Glutamatergic neuron (in vitro differentiated cells): ENCODE data around the gene TAAR2. TPM values are rescaled to one million over a fixed set of nuclear protein-coding genes. Genes with fewer than 3 reads are reported as not detected.

Source experiments
- DNase-seq: peaks from one replicate; pipeline ENCODE4 v3.0.0; 2022
- H3K27ac Mint-ChIP-seq: one replicate; pipeline ENCODE4 v1.8.0; 2020; ENCODE audit warnings: mild to moderate bottlenecking, mixed read lengths, inconsistent platforms; ENCODE audit not compliant: unreplicated experiment
- H3K27me3 Mint-ChIP-seq: one replicate; pipeline ENCODE4 v1.8.0; 2020; ENCODE audit warnings: mild to moderate bottlenecking, moderate library complexity, mixed read lengths, inconsistent platforms; ENCODE audit not compliant: unreplicated experiment
- H3K36me3 Mint-ChIP-seq: one replicate; pipeline ENCODE4 v1.8.0; 2020; ENCODE audit warnings: mild to moderate bottlenecking, mixed read lengths, inconsistent platforms; ENCODE audit not compliant: unreplicated experiment
- H3K4me1 Mint-ChIP-seq: one replicate; pipeline ENCODE4 v1.8.0; 2020; ENCODE audit warnings: mild to moderate bottlenecking, low read depth, mixed read lengths, inconsistent platforms; ENCODE audit not compliant: unreplicated experiment
- H3K4me3 Mint-ChIP-seq: one replicate; pipeline ENCODE4 v1.8.0; 2020; ENCODE audit warnings: mild to moderate bottlenecking, mixed read lengths, inconsistent platforms; ENCODE audit not compliant: unreplicated experiment
- H3K9me3 Mint-ChIP-seq: one replicate; pipeline ENCODE4 v1.8.0; 2020; ENCODE audit warnings: mild to moderate bottlenecking, moderate library complexity, mixed read lengths, inconsistent platforms; ENCODE audit not compliant: unreplicated experiment
- total RNA-seq: library from RNA; stranded (reverse); fragmentation: NEBNext Ultra II Directional; extraction: Animal tissue kit (Norgen Biotek cat#: 25700); gene quantifications from one replicate; pipeline ENCODE4 v1.2.1, GENCODE V29; 2021; ENCODE audit not compliant: unreplicated experiment
- TF ChIP-seq, protein P1 (sequence below): fragments of 200-600 bp; sonication (generic); IDR thresholded peaks from one replicate; pipeline ENCODE4 v1.5.0; 2021; ENCODE audit not compliant: partially characterized antibody, unreplicated experiment

The TAAR2 gene
- total RNA-seq, 1 donor from 2014 or later, result not detected

DNA sequence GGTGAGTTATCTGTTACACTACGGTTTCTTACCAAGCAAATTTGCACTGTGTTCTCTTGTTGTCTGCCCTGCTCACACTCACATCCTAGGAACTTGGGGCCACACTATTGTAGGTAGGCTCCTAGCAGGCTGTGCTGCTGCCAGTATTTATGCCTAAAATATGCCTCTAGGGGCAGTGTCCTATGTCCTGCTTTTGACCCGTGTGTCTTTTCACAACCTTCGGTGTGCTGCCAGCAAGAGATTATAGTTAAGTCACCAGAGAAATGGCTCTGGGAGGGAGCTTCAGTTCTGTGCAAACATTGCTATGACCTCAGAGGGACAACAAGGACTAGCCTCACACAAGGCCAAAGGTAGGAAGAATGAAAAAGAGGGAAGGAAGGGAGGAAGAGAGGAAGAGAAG lies 25.6 kb downstream of the TAAR2 start:
- Mint-ChIP-seq H3K27me3 (no peaks in the 10 kb centered on the region), H3K4me3 (no peak overlapping the region), H3K4me1 (no peaks in the 10 kb centered on the region), H3K36me3 (no peaks in the 10 kb centered on the region), H3K27ac (no peak overlapping the region), H3K9me3 (no peaks in the 10 kb centered on the region)
- DNase-seq, result no peak
- TF ChIP-seq, protein P1, sequence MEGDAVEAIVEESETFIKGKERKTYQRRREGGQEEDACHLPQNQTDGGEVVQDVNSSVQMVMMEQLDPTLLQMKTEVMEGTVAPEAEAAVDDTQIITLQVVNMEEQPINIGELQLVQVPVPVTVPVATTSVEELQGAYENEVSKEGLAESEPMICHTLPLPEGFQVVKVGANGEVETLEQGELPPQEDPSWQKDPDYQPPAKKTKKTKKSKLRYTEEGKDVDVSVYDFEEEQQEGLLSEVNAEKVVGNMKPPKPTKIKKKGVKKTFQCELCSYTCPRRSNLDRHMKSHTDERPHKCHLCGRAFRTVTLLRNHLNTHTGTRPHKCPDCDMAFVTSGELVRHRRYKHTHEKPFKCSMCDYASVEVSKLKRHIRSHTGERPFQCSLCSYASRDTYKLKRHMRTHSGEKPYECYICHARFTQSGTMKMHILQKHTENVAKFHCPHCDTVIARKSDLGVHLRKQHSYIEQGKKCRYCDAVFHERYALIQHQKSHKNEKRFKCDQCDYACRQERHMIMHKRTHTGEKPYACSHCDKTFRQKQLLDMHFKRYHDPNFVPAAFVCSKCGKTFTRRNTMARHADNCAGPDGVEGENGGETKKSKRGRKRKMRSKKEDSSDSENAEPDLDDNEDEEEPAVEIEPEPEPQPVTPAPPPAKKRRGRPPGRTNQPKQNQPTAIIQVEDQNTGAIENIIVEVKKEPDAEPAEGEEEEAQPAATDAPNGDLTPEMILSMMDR, result no peak

DNA sequence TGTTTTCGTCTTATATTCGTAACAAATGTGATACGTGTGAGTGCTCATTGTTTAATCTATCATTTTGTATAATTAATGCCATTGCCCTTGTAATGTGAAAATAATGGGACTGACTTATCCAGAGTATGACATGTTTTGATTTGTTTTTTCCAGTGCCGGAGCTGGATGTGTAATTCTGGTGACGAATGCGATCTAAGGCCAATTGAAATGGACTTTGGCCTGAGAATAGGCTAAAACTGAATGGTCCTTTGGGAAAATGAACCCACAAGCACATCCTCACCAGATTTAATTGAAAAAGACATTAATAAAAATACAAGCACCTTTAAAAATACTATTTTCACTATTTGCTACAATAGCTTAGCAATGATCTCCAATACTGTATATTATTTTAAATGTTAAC lies 27.9 kb downstream of the TAAR2 start:
- DNase-seq, result no peak
- no peak overlapping the region for H3K4me3 Mint-ChIP-seq
- no peaks in the 10 kb centered on the region for H3K9me3 Mint-ChIP-seq
- H3K27me3 Mint-ChIP-seq, result no peaks in the 10 kb centered on the region
- TF ChIP-seq, protein P1, result no peak
- no peaks in the 10 kb centered on the region for H3K36me3 Mint-ChIP-seq
- H3K27ac Mint-ChIP-seq, result no peak overlapping the region
- no peaks in the 10 kb centered on the region for H3K4me1 Mint-ChIP-seq

DNA sequence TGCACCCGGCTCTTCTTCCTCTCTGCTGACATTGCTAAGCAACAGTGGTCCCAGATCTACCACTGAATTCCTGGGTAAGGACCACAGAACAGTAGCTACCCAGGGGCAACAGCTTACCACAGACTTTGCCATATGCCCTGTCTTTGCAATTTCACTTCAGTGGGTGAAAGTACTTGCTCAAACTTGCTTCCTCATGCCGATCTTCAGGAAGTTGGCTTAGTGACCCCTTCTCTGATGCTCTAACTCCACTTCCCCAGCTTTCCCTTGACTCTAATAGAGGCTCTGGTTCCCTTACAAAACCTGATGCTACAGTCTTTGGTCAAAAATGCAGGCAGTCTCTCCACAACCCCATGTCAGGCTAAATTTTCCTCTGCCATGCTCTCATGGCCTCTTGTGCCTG lies 31.2 kb downstream of the TAAR2 start:
- DNase-seq, result no peak
- H3K27ac Mint-ChIP-seq, result no peak overlapping the region
- peaks cover 4% of the 10 kb centered on the region for H3K27me3 Mint-ChIP-seq
- no peaks in the 10 kb centered on the region for H3K4me1 Mint-ChIP-seq
- no peak overlapping the region for H3K4me3 Mint-ChIP-seq
- no peaks in the 10 kb centered on the region for H3K9me3 Mint-ChIP-seq
- TF ChIP-seq, protein P1, result no peak
- H3K36me3 Mint-ChIP-seq, result no peaks in the 10 kb centered on the region

DNA sequence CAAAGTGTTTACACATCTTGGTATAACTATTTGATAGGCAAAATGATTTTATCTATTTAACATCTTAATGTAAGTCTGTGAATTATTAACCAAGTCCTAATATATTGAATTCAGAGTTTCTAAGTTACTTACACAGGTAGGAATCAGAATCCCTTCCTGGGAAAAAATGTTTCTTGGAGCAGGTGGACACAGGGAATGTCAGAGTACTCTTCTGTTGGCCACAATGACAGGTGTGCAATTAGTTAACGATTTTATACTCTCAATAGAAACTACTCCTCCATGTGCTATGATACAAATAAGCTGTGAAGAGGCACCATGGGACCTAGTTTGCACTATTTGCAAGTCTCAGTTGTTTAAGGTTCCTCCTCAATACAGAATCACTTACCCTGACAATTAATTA lies 33.7 kb downstream of the TAAR2 start:
- H3K27ac Mint-ChIP-seq, result no peak overlapping the region
- DNase-seq, result no peak
- H3K27me3 Mint-ChIP-seq, result peaks cover 4% of the 10 kb centered on the region
- H3K9me3 Mint-ChIP-seq, result no peaks in the 10 kb centered on the region
- TF ChIP-seq, protein P1, result no peak
- no peaks in the 10 kb centered on the region for H3K4me1 Mint-ChIP-seq
- no peaks in the 10 kb centered on the region for H3K36me3 Mint-ChIP-seq
- H3K4me3 Mint-ChIP-seq, result no peak overlapping the region

DNA sequence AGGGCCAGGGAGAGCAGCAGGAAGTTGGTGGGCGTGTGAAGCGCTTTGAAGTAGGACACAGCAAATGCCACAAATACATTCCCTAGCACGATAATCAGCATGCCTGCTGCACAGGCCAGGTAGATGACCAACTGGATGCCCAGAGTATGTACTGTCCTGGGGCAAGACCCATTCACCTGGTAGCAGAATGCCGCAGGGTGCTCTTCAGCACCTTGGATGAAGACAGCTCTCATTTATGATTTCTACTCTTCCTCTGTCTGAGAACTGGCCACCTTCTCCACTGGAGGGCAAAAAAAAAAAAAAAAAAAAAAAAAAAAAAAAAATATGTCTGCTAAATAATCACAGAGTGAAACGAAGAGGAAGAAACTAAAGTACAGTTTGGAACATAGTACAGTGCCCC lies 34.6 kb downstream of the TAAR2 start, which contains the start of gene TAAR5:
TSS of gene TAAR5 (minus strand) at position 288 of the 400 bp plus-strand sequence. CDS start at position 233, 55 bp downstream.
- Mint-ChIP-seq H3K4me3 (no peak within 1 kb of the TSS), H3K9me3 (no peaks in the 10 kb centered on the region), H3K27ac (no peak within 1 kb of the TSS), H3K4me1 (no peaks in the 10 kb centered on the region), H3K36me3 (no peaks in the 10 kb centered on the region), H3K27me3 (peaks cover 4% of the 10 kb centered on the region)
- DNase-seq, result no peak
- TF ChIP-seq, protein P1, result no peak
